ENCODE results near the gene MAPK6.
"Not testable (repeated sequence)": the region's sequence is repeated elsewhere in the genome, so short reads cannot be mapped to it uniquely, and the experiment has no call there.

MAPK6 gene

DNA sequence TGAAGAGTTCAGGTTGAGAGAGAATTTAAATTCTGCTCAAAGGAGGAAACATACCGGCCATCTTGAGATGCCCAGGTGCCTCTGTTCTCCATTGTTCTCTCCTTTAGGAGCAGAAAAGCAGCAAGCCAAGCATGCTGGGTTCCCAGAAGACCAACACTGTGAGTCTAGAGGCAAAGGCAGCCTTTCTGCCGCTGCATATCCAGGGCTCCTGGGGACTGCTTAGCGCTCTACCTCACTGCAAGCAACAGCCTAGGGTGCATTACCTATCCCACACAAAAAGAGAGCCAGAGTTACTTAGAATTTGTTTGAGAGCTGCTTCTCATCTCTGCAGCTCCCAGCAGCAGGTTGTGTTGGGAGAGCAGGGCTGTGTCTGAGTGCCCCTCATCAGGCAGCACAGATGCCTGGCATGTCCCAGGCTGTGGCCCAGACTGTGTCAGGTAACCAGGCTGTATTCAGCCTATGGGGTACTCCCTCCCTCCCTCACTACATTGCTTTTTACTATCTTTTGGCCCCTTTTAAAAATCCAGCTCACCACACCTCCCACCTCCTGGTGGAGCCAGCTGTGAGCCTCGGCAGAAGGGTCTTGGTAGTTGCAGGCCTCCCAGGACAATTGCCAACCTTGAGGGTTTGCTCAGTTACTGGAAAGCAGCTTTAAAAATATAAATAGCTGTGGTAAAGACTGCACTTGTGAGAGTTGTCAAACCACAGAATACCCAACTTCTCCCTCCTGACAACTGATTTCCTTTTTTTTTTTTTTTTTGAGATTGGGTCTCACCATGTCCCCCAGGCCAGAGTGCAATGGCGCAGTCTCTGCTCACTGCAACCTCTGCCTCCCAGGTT, 63.4 kb downstream of the MAPK6 start:
- no peaks in the 10 kb centered on the region for H3K4me1 ChIP-seq (ENCODE audit: control insufficient read depth in 1 of 2, insufficient read depth in 1 of 2, low read depth in 1 of 2, low read length in 1 of 2)
- no peak overlapping the region for H3K27ac ChIP-seq
- H3K4me3 ChIP-seq (ENCODE audit: low read depth in 1 of 2, low read length in 1 of 2): no peak overlapping the region
- TF ChIP-seq, protein P1, sequence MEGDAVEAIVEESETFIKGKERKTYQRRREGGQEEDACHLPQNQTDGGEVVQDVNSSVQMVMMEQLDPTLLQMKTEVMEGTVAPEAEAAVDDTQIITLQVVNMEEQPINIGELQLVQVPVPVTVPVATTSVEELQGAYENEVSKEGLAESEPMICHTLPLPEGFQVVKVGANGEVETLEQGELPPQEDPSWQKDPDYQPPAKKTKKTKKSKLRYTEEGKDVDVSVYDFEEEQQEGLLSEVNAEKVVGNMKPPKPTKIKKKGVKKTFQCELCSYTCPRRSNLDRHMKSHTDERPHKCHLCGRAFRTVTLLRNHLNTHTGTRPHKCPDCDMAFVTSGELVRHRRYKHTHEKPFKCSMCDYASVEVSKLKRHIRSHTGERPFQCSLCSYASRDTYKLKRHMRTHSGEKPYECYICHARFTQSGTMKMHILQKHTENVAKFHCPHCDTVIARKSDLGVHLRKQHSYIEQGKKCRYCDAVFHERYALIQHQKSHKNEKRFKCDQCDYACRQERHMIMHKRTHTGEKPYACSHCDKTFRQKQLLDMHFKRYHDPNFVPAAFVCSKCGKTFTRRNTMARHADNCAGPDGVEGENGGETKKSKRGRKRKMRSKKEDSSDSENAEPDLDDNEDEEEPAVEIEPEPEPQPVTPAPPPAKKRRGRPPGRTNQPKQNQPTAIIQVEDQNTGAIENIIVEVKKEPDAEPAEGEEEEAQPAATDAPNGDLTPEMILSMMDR (IDR thresholded peaks at IDR 0.05): no peak
- H3K36me3 ChIP-seq: no peaks in the 10 kb centered on the region
- no peaks in the 10 kb centered on the region for H3K27me3 ChIP-seq
- H3K9me3 ChIP-seq: no peaks in the 10 kb centered on the region

DNA sequence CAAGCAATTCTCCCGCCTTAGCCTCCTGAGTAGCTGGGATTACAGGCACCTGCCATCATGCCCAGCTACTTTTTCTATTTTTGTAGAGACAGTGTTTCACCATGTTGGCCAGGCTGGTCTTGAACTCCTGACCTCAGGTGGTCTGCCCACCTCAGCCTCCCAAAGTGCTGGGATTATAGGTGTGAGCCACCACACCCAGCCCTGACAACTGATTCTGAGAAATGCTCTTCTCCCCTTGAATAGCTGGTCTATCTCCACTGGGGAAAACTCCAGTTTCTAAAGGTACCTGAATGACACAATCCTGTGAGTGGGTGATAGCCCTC, 64.0 kb downstream of the MAPK6 start:
- not testable (repeated sequence) for H3K4me3 ChIP-seq (ENCODE audit: low read depth in 1 of 2, low read length in 1 of 2); H3K4me1 ChIP-seq (ENCODE audit: control insufficient read depth in 1 of 2, insufficient read depth in 1 of 2, low read depth in 1 of 2, low read length in 1 of 2); H3K27ac ChIP-seq; H3K9me3 ChIP-seq; H3K27me3 ChIP-seq; H3K36me3 ChIP-seq

DNA sequence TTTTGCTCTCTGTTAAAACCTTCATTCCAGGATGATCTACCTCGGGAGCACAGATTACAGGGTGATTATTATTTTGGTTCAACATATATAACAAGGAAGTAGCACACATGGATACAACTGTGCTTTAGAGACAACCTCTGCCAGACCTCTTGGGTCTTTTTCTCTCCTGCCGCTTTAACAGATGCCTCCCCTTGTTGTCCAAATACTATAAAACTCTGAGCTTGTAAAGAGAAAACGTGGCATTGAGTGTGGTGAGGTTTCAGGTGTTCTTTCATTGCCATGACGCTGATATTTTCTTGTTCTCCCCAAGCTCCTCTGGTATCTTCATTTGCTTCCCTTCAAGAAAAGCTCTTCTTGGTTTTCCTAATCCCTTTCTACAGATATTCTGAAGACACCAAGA, 64.6 kb downstream of the MAPK6 start:
- Histone ChIP-seq H3K27me3 (no peaks in the 10 kb centered on the region), H3K27ac (no peak overlapping the region), H3K36me3 (no peaks in the 10 kb centered on the region), H3K9me3 (no peaks in the 10 kb centered on the region), H3K4me3 (ENCODE audit: low read depth in 1 of 2, low read length in 1 of 2) (no peak overlapping the region), H3K4me1 (ENCODE audit: control insufficient read depth in 1 of 2, insufficient read depth in 1 of 2, low read depth in 1 of 2, low read length in 1 of 2) (no peaks in the 10 kb centered on the region)
- TF ChIP-seq, protein P1 (IDR thresholded peaks at IDR 0.05): no peak

DNA sequence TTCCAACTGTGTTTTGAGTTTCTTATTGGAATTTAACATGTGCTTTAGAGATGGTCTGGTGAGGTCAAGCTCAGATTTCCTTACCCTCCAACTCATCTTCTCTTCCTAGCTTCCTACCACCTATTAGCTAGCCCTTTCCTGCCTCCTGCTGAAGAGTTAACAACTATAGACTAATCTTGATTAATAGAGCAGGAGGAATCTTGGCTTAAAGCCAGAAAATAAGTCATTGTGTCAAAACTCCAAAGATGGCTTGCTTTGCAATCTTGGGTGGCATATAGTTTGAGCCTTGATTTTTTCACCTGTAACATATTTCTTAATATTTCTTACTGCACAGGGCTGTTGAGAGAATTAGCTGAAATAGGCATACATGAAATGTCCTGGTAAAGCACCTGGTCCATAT, 66.3 kb downstream of the MAPK6 start:
- H3K4me1 ChIP-seq (ENCODE audit: control insufficient read depth in 1 of 2, insufficient read depth in 1 of 2, low read depth in 1 of 2, low read length in 1 of 2): no peaks in the 10 kb centered on the region
- no peak overlapping the region for H3K27ac ChIP-seq
- TF ChIP-seq, protein P1 (IDR thresholded peaks at IDR 0.05): no peak
- H3K36me3 ChIP-seq: no peaks in the 10 kb centered on the region
- H3K27me3 ChIP-seq: no peaks in the 10 kb centered on the region
- H3K9me3 ChIP-seq: no peaks in the 10 kb centered on the region
- no peak overlapping the region for H3K4me3 ChIP-seq (ENCODE audit: low read depth in 1 of 2, low read length in 1 of 2)

DNA sequence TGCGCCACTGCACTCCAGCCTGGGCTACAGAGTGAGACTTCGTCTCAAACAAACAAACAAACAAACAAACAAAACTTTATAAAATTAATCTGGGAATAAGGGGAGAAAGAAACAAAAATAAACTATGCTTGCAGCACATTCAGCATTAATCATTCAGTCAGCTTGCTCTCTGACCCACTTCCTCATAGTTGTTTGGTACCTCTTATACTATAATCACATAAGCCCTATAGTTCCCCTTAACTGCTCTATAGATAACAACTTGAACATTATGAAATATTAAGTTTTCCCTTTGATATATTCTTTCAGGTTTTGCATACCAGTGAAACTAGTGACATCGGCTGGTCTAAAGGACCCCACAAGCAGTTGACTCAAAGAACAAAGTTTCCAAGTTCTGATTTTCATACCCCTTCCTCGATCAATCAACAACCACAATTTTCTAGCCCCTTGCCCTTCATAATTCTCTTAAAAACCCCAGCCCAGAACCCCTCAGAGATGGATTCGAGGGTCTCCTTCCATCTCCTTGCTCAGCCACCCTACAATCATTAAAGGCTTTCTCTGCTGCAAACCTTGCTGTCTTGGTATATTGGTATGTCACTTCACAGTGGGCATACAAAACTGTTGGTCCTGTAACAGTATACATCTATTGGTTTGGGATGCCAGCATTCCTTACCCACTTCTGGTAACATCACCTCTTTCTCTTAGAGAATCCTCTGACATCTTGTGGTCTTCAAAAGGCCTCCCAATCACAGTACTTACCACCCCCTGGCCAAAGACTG, 67.2 kb downstream of the MAPK6 start:
- H3K27ac ChIP-seq: no peak overlapping the region

More for the DNA sequence above, 67.2 kb downstream of the MAPK6 start:
- Histone ChIP-seq H3K36me3 (no peaks in the 10 kb centered on the region), H3K4me1 (ENCODE audit: control insufficient read depth in 1 of 2, insufficient read depth in 1 of 2, low read depth in 1 of 2, low read length in 1 of 2) (no peaks in the 10 kb centered on the region), H3K4me3 (ENCODE audit: low read depth in 1 of 2, low read length in 1 of 2) (no peak overlapping the region), H3K27me3 (no peaks in the 10 kb centered on the region), H3K9me3 (no peaks in the 10 kb centered on the region)
- TF ChIP-seq, protein P1 (IDR thresholded peaks at IDR 0.05): no peak

Measured in neutrophil (primary cell).